AG04450 (cell line): ENCODE results near the gene FIBCD1. TPM values are rescaled to one million over a fixed set of nuclear protein-coding genes. Genes with fewer than 3 reads are reported as not detected.
"Not testable (repeated sequence)": the region's sequence is repeated elsewhere in the genome, so short reads cannot be mapped to it uniquely, and the experiment has no call there.

Experiments
- CTCF ChIA-PET: fragments of 300-600, 350-600 bp; formaldehyde crosslinking; extraction: SDS; loops from one replicate; lab custom pipeline; 2022; ENCODE audit warnings: antibody characterized with exemption, inconsistent platforms; lab: Charles Lee
- POLR2A ChIA-PET: fragments of 350-600 bp; formaldehyde crosslinking; extraction: SDS; loops from one replicate; lab custom pipeline; 2021; ENCODE audit warnings: antibody characterized with exemption, inconsistent platforms; lab: Yijun Ruan, JAX
- DNase-seq: peaks from one replicate; pipeline ENCODE4 v3.0.0-alpha.2; 2011; ENCODE audit warnings: low read depth, low spot score
- H3K27ac ChIP-seq: one replicate; pipeline ENCODE4 v1.5.1; 2012; ENCODE audit warnings: low read depth, low read length, control low read depth
- H3K27me3 ChIP-seq: one replicate; pipeline ENCODE4 v1.6.0; 2012; ENCODE audit warnings: low read length; ENCODE audit not compliant: control insufficient read depth, insufficient read depth
- H3K4me3 ChIP-seq: 2 replicates; pipeline ENCODE4 v1.5.1; 2011; ENCODE audit warnings: mild to moderate bottlenecking, low read depth, low read length, control low read depth
- H3K9me3 ChIP-seq: 2 replicates; pipeline ENCODE4 v1.5.1; 2012; ENCODE audit warnings: low read length; ENCODE audit not compliant: control insufficient read depth, insufficient read depth
- polyA plus RNA-seq: library from polyadenylated mRNA; depleted of rRNA; stranded (reverse); fragments of >200 nt; gene quantifications from 2 replicates; pipeline ENCODE4 v1.2.3, GENCODE V29; 2011
- TF ChIP-seq, protein P1 (sequence below): IDR thresholded peaks from 2 replicates; pipeline ENCODE4 v1.5.1; 2011; ENCODE audit warnings: low read depth, low read length, control low read depth, inconsistent platforms

FIBCD1 gene
- polyA plus RNA-seq, 1 experiment, result 2.2 TPM

DNA sequence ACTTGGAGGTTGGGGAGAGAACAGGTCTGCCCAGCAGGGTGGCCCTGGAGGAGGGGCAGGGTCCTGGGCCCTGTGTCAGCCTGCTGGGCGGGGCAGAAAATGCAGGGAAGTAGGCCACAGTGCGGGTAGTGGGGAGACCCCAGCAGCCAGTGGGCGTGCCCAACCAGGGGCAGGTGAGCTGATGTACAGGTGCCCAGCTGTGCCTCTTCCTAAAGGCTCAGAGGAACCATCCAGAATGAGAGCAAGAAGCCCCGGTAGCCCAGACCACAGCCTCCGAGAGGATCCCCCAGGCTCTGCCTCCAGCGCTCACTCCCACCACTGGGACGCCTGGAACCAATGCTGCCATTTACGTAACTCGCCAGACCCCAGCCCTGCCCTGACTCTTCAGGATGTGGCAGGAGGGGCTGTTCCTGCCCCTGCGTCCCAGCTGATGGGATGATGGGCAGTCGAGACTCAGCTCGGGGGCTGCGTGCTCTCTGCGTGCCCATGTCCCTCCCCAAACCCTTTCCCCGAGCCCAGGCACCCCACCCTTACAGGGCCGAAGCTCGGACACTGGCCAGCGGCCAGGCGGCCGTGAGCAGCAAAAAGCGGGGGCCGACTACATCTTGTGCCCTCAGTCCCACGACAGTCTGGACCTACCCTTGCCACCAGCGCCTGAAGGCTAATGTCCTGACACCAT, 24.5 kb downstream of the FIBCD1 start:
- ChIA-PET POLR2A (interaction anchor here (2.2 kb wide), 1 partner anchor 18 kb away, joined by 9 read pairs; no protein-coding TSS in a partner anchor), CTCF (interaction anchor here (0.8 kb wide), 1 partner anchor 21 kb away, joined by 3 read pairs; no protein-coding TSS in a partner anchor)
- no peaks in the 10 kb centered on the region; the same call in 1 of the 2 replicates for H3K9me3 ChIP-seq
- no peak overlapping the region for H3K27ac ChIP-seq
- TF ChIP-seq, protein P1, sequence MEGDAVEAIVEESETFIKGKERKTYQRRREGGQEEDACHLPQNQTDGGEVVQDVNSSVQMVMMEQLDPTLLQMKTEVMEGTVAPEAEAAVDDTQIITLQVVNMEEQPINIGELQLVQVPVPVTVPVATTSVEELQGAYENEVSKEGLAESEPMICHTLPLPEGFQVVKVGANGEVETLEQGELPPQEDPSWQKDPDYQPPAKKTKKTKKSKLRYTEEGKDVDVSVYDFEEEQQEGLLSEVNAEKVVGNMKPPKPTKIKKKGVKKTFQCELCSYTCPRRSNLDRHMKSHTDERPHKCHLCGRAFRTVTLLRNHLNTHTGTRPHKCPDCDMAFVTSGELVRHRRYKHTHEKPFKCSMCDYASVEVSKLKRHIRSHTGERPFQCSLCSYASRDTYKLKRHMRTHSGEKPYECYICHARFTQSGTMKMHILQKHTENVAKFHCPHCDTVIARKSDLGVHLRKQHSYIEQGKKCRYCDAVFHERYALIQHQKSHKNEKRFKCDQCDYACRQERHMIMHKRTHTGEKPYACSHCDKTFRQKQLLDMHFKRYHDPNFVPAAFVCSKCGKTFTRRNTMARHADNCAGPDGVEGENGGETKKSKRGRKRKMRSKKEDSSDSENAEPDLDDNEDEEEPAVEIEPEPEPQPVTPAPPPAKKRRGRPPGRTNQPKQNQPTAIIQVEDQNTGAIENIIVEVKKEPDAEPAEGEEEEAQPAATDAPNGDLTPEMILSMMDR, result no peak
- DNase-seq, result no peak
- H3K27me3 ChIP-seq, result peaks cover 10% of the 10 kb centered on the region
- no peak overlapping the region for H3K4me3 ChIP-seq

DNA sequence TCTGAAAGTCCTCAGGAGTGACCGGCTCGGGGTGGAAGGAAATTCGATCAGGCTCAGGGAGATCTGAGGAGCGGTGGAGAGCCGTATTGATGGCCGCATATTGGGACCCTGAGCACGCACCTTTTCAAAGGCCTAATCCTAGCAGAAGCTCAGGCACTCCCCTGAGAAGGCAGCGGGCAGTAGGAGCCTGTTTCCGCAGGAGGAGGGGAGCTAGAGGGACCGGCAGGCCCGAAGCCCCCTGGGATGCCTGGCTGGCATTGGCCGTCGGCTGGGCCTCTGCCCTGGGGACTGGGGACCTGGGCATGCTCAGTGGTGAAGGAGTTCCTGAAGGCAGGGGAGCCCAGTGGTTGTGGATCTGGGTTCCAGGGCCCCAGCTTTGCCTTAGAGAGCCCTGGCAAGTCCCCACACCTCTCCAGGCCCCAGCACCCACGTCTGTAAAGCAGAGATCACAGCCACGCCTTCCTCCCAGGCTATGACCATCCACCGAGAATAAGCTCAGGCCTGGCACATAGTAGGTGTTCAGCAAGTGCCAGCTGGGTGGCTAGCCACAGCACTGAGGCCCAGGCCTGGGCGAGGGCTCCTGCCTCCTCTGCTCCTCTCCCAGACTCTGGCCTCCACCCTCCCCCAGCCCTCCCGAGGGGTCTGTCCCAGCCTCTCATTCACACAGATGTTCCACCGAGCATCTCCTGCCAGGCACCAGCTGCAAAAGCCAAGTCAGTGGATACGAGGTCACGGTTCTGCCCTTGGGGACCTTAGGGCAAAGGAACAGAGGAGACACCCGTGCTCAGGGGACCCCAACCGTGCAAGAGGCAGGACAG, 25.2 kb downstream of the FIBCD1 start:
- H3K4me3 ChIP-seq, result 0 out of 2 replicates have a peak overlapping the region, but pooled peaks have one; percentile 25
- no peaks in the 10 kb centered on the region; the same call in 1 of the 2 replicates for H3K9me3 ChIP-seq

DNA sequence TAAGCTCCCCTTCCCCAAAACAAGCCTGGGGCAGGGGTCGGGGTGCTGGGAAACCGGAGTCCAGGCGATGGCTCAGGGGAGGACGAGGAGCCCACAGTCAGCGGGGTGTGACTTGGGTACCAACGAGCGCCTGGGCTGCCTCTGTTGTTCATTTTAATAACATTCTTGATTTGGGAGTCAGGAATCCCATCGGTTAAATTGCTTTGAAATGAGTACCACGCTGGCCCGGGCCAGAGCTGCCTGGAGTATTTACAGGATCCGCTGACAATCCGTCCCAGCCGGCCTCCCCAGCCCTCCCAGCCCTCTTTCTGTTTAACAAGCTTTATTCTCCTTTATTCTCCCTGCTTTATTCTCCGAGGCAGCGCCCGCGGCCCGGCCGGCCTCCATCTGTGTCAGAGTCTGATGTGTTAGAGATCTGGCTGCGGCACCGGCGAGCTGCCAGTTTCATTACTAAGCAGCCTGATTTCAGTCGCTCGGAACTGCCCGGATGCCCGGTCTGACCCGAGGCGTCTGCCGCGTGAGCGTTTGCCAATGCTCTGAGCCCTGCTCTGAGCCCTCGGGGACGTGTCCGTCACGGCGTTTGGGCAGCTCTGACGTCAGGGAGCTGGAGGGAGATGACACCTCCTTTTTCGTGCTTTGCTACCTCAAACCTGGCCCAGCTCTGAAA, 26.0 kb downstream of the FIBCD1 start:
- no peak for DNase-seq
- TF ChIP-seq, protein P1, result no peak
- Histone ChIP-seq H3K27me3 (peaks cover 4% of the 10 kb centered on the region), H3K4me3 (peak overlapping the region; percentile 25; the same call in 1 of the 2 replicates), H3K9me3 (no peaks in the 10 kb centered on the region; the same call in 1 of the 2 replicates), H3K27ac (peak overlapping the region; percentile 47)
- POLR2A ChIA-PET, result interaction anchor here (0.6 to 2.2 kb wide), 4 partner anchors 8 to 20 kb away, joined by 4 to 9 read pairs (median 7); no protein-coding TSS in a partner anchor
- CTCF ChIA-PET, result interaction anchor here (0.5 to 1.7 kb wide), 6 partner anchors 21 to 212 kb away, joined by 3 to 7 read pairs (median 4); no protein-coding TSS in a partner anchor

More for the DNA sequence above, 25.2 kb downstream of the FIBCD1 start:
- H3K27ac ChIP-seq, result peak overlapping the region; percentile 47
- TF ChIP-seq, protein P1, result no peak
- POLR2A ChIA-PET, result interaction anchor here (0.6 to 2.2 kb wide), 4 partner anchors 8 to 19 kb away, joined by 4 to 9 read pairs (median 7); no protein-coding TSS in a partner anchor
- CTCF ChIA-PET, result interaction anchor here (0.5 to 1.7 kb wide), 6 partner anchors 20 to 213 kb away, joined by 3 to 7 read pairs (median 4); no protein-coding TSS in a partner anchor
- DNase-seq, result no peak
- peaks cover 9% of the 10 kb centered on the region for H3K27me3 ChIP-seq

DNA sequence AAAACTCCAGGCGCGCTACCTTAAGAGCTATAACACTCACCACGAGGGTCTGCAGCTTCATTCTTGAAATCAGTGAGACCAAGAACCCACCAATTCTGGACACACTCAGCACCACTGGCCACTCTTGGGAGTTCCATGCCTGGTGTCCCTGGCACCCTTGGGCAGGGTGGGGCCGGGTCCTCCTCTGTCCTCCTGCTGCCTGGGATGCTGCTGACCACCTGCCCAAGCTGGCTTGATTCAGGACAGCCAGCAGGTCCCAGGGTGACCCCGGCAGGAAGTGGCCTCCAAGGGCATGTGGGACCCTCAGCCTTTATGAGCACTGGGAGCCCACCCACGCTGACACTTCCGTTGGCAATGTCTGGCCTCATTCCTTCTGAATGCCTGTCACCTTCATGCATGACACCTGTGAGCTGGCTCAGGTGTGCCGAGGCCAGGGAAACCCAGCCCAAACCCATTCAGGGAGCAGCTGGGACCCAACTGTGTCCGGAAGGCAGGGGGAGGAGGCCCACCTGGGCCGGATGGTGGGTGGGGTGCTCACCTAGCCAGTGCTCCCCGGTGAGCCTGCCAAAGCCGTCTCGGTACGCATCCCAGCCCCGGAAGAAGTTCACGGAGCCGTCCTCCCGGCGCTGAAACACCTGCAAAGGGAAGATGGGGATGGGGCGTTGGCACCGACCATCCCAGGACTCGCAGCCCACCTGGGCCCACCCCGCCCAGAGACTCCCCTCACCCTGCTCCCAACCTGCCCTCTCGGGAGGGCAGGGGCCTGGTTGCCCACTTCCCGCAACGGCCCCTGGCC, 27.6 kb downstream of the FIBCD1 start:
- TF ChIP-seq, protein P1, result no peak
- no peak for DNase-seq
- Histone ChIP-seq H3K9me3 (no peaks in the 10 kb centered on the region), H3K4me3 (no peak overlapping the region), H3K27ac (no peak overlapping the region), H3K27me3 (peaks cover 3% of the 10 kb centered on the region)
- CTCF ChIA-PET, result interaction anchor here (0.6 kb wide), 1 partner anchor 28 kb away, joined by 3 read pairs; the partner anchor contains the start of gene FIBCD1
- POLR2A ChIA-PET, result interaction anchor here (0.6 kb wide), 1 partner anchor 257 kb away, joined by 3 read pairs; no protein-coding TSS in a partner anchor

DNA sequence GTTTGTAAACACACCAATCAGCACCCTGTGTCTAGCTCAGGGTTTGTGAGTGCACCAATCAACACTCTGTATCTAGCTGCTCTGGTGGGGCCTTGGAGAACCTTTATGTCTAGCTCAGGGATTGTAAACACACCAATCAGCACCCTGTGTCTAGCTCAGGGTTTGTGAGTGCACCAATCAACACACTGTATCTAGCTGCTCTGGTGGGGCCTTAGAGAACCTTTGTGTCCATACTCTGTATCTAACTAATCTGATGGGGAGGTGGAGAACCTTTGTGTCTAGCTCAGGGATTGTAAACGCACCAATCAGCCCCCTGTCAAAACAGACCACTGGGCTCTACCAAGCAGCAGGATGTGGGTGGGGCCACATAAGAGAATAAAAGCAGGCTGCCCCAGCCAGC, 28.4 kb downstream of the FIBCD1 start:
- H3K27me3 ChIP-seq, H3K4me3 ChIP-seq, H3K9me3 ChIP-seq, H3K27ac ChIP-seq, CTCF ChIA-PET, DNase-seq: not testable (repeated sequence)
- POLR2A ChIA-PET, result interaction anchor here (1.0 kb wide), 1 partner anchor 17 kb away, joined by 3 read pairs; no protein-coding TSS in a partner anchor

DNA sequence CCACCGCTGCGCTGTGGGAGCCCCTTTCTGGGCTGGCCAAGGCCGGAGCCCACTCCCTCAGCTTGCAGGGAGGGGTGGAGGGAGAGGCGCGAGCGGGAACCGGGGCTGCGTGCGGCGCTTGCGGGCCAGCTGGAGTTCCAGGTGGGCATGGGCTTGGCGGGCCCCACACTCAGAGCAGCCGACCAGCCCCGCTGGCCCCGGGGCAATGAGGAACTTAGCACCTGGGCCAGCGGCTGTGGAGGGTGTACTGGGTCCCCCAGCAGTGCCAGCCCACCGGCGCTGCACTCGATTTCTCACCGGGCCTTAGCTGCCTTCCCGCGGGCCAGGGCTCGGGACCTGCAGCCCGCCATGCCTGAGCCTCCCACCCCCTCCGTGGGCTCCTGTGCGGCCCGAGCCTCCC, 29.0 kb downstream of the FIBCD1 start:
- DNase-seq, CTCF ChIA-PET, H3K9me3 ChIP-seq, H3K4me3 ChIP-seq, H3K27me3 ChIP-seq, H3K27ac ChIP-seq: not testable (repeated sequence)
- POLR2A ChIA-PET, result interaction anchor here (1.0 kb wide), 1 partner anchor 18 kb away, joined by 3 read pairs; no protein-coding TSS in a partner anchor
